Left ventricle myocardium inferior (tissue), 1 donor: Measurements from ENCODE around the gene CXCL1. TPM values are rescaled to one million over a fixed set of nuclear protein-coding genes. Genes with fewer than 3 reads are reported as not detected.

Experiments used
- DNase-seq: peaks from one replicate; pipeline ENCODE4 v3.0.0-alpha.2; 2020
- H3K27ac ChIP-seq: fragments of 200-600 bp; replicated peaks from 2 replicates; pipeline ENCODE4 v1.8.0; 2021
- H3K27me3 ChIP-seq: fragments of 200-600 bp; 2 replicates; pipeline ENCODE4 v1.8.0; 2021; ENCODE audit warnings: low read depth
- H3K36me3 ChIP-seq: fragments of 200-600 bp; 2 replicates; pipeline ENCODE4 v1.8.0; 2021
- H3K4me1 ChIP-seq: fragments of 200-600 bp; 2 replicates; pipeline ENCODE4 v1.8.0; 2021
- H3K4me3 ChIP-seq: fragments of 200-600 bp; 2 replicates; pipeline ENCODE4 v1.8.0; 2021; ENCODE audit warnings: mild to moderate bottlenecking, moderate library complexity
- H3K9me3 ChIP-seq: fragments of 200-600 bp; replicated peaks from 2 replicates; pipeline ENCODE4 v1.8.0; 2021
- intact Hi-C: fragments of 100-400 bp; cut with micrococcal nuclease; formaldehyde crosslinking; loops from one replicate; pipeline ENCODE4 v1.11.0; 2022
- total RNA-seq: library from RNA; stranded (reverse); fragmentation: NEBNext Ultra II Directional; extraction: Animal tissue kit (Norgen Biotek cat#: 25700); gene quantifications from one replicate; pipeline ENCODE4 v1.2.1, GENCODE V29; 2021
- TF ChIP-seq, protein P1 (sequence below): fragments of 200-600 bp; IDR thresholded peaks from 2 replicates; pipeline ENCODE4 v1.8.0; 2021; ENCODE audit warnings: antibody characterized with exemption, mild to moderate bottlenecking, borderline replicate concordance
- donor health status: DM: no; HTN: yes; CAD: no; lungs with severe emphysema.

CXCL1 gene
- total RNA-seq, 1 donor from 2014 or later = 0.55 TPM

- no peak overlapping the region for H3K4me3 ChIP-seq
- H3K27ac ChIP-seq = no peak overlapping the region
- no peaks in the 10 kb centered on the region for H3K36me3 ChIP-seq
- H3K9me3 ChIP-seq = no peaks in the 10 kb centered on the region
- no peaks in the 10 kb centered on the region for H3K27me3 ChIP-seq
- DNase-seq = no peak
- H3K4me1 ChIP-seq = no peaks in the 10 kb centered on the region
- TF ChIP-seq, protein P1, sequence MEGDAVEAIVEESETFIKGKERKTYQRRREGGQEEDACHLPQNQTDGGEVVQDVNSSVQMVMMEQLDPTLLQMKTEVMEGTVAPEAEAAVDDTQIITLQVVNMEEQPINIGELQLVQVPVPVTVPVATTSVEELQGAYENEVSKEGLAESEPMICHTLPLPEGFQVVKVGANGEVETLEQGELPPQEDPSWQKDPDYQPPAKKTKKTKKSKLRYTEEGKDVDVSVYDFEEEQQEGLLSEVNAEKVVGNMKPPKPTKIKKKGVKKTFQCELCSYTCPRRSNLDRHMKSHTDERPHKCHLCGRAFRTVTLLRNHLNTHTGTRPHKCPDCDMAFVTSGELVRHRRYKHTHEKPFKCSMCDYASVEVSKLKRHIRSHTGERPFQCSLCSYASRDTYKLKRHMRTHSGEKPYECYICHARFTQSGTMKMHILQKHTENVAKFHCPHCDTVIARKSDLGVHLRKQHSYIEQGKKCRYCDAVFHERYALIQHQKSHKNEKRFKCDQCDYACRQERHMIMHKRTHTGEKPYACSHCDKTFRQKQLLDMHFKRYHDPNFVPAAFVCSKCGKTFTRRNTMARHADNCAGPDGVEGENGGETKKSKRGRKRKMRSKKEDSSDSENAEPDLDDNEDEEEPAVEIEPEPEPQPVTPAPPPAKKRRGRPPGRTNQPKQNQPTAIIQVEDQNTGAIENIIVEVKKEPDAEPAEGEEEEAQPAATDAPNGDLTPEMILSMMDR = no peak
- intact Hi-C loops = no loop called here
Measured at GRCh38 chr4:73883306-73883705, 14.1 kb downstream of the CXCL1 start.

DNA sequence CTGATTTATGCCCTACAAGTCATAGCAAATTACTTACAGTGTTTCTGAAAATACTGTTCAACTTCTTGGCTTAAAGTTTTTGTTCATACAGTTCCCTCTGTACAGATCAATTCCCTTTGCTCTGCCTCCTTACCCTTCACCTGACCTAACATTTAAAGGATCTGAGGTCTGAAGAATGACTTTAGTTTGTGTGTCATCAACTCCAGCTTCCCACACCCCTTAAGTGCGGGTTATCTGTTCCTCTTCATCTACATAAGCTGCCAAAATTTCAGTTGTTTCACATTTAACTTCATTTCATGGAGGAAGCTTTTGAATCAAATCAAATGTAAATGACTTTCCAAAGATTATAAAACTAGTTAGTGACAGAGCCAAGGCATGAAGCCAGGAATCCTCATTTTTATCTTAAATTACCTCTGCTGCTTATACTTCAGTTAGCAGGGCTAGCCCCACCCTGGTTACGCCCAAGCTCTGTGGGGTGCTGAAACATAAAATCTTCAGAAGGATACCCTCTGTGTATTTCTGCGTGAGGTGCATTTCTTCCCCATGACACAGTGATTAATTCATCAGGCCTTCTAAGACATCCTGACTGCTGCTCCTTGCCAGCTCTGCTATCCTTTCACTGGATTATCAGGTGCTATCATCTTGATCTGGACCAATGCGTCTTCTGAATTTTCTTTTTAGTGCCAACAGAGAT, 16.5 kb downstream of the CXCL1 start:
- no peak overlapping the region for H3K4me3 ChIP-seq
- TF ChIP-seq, protein P1 = no peak

GRCh38 chr4:73891326-73891725, 22.1 kb downstream of the CXCL1 start:
- H3K4me1 ChIP-seq = no peaks in the 10 kb centered on the region
- intact Hi-C loops = no loop called here
- H3K27ac ChIP-seq = peak overlapping the region; percentile 41
- H3K27me3 ChIP-seq = no peaks in the 10 kb centered on the region
- no peak overlapping the region for H3K4me3 ChIP-seq
- H3K9me3 ChIP-seq = no peaks in the 10 kb centered on the region
- H3K36me3 ChIP-seq = no peaks in the 10 kb centered on the region
- DNase-seq = no peak
- TF ChIP-seq, protein P1 = no peak

More for the DNA sequence above, 16.5 kb downstream of the CXCL1 start:
- DNase-seq = no peak
- H3K4me1 ChIP-seq = no peaks in the 10 kb centered on the region
- no peaks in the 10 kb centered on the region for H3K36me3 ChIP-seq
- H3K27ac ChIP-seq = no peak overlapping the region
- intact Hi-C loops = no loop called here
- no peaks in the 10 kb centered on the region for H3K27me3 ChIP-seq
- H3K9me3 ChIP-seq = no peaks in the 10 kb centered on the region

DNA sequence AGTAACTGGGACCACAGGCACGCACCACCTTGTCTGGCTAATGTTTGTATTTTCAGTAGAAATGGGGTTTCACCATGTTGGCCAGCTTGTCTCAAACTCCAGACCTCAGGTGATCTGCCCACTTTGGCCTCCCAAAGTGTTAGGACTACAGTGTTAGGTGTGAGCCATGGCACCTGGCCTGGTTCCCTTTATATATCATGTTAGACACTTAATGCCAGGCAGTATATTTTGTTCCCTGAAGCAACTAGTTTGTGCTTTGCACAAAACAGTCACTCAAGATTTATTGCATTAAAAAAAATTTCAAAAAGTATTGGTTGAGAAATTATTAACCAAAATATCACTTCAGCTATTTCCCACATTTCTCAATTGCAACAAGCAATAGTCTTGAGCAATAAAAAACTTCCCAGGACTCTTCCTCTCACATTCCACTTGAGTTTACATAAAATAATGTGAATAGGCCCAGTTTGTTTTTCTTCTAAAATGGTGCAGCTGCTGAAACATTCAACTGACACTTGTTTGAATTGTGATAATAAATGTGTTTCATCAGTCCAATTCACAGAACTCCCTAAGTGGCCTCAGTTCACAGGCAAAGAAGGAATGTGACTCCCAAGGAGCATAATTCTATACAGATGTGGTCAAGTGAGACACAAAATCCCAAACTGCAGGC, 22.7 kb downstream of the CXCL1 start:
- intact Hi-C loops = no loop called here
- Histone ChIP-seq H3K4me1 (no peaks in the 10 kb centered on the region), H3K9me3 (no peaks in the 10 kb centered on the region), H3K27ac (peak overlapping the region; percentile 41), H3K4me3 (no peak overlapping the region), H3K27me3 (no peaks in the 10 kb centered on the region), H3K36me3 (no peaks in the 10 kb centered on the region)
- DNase-seq = no peak
- TF ChIP-seq, protein P1 = no peak

GRCh38 chr4:73892966-73893365, 23.8 kb downstream of the CXCL1 start:
- DNase-seq = no peak
- Histone ChIP-seq H3K36me3 (no peaks in the 10 kb centered on the region), H3K9me3 (no peaks in the 10 kb centered on the region), H3K27me3 (no peaks in the 10 kb centered on the region), H3K27ac (no peak overlapping the region), H3K4me3 (no peak overlapping the region), H3K4me1 (no peaks in the 10 kb centered on the region)
- TF ChIP-seq, protein P1 = no peak
- intact Hi-C loops = no loop called here
